GM18520 (cell line): ENCODE measurements around the gene PSMD11.
"Not testable (repeated sequence)": the region's sequence is repeated elsewhere in the genome, so short reads cannot be mapped to it uniquely, and the experiment has no call there.

Source experiments
- ATAC-seq: cut with Tn5 transposase; IDR thresholded peaks from one replicate; pipeline ENCODE4 v1.9.1; 2021; ENCODE audit not compliant: unreplicated experiment

The PSMD11 gene

DNA sequence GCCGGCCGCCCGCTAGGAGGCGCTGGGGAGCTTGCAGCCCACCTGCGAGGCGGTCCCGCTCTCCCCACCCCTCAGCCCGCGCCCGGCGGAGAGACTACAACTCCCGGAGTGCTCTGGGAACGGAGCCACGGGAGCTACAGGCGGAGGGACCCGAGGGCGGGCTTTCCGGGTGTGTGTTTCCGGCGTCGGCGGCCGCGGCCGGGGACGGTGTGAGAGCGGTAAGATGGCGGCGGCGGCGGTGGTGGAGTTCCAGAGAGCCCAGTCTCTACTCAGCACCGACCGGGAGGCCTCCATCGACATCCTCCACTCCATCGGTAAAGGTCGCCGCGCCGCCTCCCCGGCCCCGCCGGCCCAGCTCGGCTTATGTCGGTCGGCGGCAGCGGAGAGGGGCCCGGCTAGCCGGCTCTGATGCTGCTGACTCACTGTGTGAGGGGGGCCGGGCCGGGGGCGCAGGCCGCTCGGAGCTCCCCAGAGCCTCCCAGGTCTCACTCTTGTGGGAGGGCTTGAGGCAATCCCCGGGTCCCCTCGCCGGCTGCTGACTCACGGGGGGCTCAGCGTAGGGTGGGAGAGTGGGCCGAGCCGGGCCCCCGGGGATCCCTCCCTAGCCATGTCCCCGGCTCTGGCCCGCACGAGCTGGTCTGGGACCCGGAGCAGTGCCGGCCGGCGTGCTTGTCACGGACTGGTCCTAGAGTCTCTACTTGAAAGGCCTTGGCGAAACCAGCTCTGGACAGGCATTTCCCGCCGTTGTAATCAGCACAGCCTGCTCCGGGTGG is at the start of gene PSMD11:
PSMD11 (plus strand) TSS at position 210 of the 773 bp plus-strand sequence; CDS start at position 224, 14 bp downstream.
- ATAC-seq, result peak; percentile 83

DNA sequence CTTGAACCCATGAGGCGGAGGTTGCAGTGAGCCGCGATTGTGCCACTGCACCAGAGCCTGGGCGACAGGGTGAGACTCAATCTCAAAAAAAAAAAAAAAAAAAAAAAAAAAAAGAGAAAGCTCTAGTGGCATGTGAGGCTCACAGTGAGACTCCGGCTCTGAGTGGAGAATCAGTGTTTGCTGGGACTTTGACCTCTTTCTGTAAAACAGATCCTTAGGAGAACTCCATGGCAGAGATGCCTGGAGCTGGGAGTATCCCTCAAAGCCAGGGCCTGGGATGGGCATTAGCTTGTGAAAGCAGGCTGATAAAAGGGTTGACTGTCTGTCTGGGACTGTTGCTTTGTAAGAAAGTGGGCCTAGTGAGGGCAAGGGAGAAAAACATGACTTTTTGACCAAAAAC is 48.0 kb upstream of the PSMD11 start:
- no peak for ATAC-seq

DNA sequence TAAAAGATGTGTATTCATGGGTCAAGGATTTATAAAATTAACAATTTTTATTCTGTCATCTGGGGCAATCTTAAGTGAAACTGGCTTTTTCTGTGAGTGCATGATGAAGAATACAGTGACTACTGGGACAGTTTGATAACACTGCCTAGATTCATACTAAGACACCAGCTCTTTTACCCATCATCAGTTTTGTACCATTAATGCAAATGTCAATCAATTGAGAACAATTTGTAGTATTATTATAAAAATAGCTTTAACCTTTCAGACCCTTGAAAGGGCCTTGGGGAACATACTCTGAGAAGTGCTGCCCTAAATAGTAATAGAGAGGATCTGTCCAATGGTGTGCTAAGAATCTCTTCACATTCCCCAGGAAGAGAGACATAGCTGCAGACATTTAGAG is 45.4 kb upstream of the PSMD11 start:
- no peak for ATAC-seq

DNA sequence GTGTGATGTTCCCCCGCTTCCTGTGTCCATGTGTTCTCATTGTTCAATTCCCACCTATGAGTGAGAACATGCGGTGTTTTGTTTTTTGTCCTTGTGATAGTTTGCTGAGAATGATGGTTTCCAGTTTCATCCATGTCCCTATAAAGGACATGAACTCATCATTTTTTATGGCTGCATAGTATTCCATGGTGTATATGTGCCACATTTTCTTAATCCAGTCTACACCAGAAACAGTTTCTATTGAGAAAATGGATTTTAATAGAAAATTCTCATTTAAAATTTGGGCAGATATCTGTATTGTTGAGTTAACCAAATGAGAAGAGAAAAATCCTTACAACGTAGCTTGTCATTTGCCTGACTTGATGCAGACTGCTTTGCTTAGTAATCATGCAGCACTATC is 34.2 kb upstream of the PSMD11 start:
- not testable (repeated sequence) for ATAC-seq

DNA sequence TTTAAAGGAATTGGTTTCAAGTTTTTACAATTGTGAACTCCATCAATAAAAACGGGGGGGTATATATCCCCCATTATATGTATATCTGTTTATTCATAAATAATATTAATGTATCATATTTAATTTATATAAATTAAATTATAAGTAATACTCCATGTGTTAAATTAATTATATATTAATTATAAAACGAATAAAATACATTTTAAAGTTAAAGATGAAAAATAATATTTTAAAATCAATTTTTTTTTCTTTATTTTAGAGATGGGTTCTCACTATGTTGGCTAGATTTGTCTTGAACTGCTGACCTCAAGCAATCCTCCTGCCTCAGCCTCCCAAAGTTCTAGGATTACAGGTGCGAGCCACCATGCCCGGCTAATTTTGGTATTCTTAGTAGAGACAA is 17.4 kb upstream of the PSMD11 start:
- ATAC-seq, result no peak

DNA sequence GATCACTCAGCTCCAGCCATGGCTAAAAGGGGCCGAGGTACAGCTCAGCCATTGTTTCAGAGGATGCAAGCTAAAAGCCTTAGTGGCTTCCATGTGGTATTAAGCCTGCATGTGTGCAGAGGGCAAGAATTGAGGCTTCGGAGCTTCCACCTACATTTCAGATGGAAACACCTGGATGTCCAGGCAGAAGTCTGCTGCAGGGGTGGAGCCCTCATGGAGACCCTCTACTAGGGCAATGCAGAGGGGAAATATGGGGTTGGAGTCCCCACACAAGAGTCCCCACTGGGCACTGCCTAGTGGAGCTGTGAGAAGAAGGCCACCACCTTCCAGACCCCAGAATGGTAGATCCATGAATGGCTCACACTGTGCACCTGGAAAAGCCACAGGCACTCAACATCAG is 14.7 kb upstream of the PSMD11 start:
- ATAC-seq, result no peak

DNA sequence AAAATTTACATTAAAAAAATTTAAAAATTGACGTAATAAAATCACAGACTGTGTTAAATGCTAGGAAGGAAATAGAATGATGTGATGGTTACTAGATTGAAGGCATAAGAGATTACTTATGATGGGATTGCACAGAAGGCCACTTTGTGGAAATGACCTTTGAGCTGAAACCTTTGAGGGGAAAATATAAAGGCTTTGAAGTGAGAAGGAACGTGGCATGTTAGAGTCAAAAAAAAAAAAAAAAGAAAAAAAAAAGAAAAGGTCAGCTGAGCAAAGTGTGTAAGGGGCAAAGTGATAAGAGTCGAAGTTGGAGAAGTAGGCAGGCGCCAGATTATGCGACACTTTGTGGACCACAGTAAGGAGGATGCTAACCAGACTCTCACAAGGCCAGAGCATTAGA is 3.6 kb upstream of the PSMD11 start:
- ATAC-seq, result no peak

DNA sequence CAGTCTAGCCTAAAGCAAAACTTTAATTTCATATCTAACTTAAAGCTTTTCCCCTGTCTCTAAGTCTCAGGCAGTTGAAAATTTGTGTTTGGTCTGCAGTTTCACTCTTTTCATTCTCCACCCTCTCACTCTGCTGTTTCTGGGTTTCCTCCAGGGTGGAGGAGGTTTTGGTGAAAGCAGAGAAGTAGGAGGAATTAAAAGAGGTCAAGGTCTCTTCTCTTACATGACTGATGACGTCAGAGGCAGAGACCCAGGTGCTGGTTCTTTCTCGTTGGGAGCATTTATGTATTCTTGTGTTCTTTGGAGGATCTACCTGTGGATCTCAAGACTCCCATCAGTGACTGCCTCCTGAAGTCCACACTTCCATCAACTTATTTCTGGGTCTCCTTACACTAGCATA is 2.4 kb upstream of the PSMD11 start:
- ATAC-seq, result no peak

DNA sequence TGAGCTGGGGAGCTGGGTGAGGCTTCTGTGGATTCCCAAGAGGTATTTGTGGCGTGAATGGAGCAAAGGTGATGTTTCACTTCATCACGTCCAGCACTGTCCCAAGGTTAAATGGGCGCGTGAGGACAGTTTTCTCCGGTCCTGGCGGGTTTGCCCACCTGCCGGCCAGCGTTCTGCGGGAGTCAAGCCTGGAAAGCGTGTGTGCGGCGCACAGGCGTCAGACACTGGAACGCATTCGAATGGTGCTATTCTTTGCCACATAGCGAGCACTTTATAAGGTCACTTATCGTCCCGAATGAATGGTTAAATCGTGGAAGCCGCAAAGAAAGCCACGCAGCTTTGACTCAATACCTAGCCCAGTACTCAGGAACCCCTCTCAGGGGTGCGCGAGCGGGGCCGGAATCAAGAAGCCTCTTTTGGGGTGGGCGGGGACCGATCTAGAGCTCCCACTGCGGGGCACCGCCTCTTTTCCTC is 446 bp upstream of the PSMD11 start:
- no peak for ATAC-seq

DNA sequence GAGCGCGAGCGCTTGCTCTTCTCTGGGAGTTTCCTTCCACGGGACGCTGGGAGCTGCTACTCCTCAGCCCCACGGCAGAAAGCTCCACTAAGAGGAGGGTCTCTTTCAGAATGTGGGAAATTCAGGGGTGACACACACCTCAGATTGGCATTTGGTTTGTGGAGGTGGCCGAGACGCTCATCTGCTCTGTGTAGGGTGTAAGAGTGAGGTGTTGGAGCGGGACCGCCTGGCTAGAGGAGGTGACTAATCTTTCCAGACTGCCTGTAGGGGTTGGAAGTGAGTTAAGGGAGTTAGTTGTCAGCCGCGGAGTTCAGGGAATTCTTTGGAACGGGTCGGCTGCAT is 735 bp downstream of the PSMD11 start:
- no peak for ATAC-seq

DNA sequence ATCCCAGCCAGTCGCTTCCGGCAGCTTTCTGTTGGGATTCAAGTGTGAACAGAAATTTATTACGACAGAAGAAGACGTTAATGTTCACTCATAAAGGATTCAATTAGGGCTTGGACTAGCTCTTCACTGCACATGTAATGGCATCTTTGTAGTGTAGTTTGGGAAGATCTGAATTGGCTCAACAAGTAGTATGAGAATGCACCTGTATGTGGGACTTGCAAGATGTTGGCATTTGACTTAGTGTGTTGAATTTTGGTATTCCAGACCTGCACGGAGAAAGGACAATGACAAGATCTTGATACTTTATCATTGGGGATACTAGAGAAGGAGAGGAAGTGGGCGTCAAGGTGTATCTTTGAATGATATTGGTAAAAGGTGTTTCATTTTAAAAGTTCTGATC is 1.2 kb downstream of the PSMD11 start:
- ATAC-seq, result no peak

DNA sequence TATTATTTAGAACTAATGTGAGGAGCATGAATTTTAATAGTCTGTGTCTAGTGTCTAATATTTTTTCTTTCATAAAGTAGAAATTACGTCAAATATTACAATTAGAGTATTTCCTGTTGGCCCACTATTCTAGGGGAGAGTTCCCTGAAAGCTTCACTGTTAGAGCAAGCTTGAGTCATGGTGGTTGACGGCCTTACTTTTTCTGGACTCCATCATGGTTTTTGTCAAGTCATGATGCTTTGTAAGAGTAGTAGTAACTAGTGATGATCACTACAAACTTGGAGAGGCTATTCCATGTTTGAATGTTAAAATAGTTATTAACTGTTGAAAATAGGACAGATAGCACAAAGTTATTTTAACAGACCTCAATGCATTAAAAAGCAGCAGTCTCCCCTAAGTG is 1.7 kb downstream of the PSMD11 start:
- ATAC-seq, result no peak

DNA sequence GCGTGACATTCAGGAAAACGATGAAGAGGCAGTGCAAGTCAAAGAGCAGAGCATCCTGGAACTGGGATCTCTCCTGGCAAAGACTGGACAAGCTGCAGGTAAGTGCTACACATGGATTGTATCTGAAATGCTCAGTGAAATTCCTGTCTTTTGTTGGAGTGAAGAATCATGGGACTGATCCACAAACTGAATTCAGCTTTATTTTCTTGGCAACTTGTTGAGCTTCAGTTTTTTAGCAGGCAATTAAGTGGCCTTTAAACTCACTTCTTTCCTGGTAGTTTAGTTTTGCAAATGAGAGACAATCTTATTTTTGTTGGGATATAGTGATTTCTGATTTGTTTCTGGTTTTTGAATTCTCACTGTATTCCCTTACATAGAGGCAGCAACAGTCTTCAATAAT is 2.6 kb downstream of the PSMD11 start:
- no peak for ATAC-seq

DNA sequence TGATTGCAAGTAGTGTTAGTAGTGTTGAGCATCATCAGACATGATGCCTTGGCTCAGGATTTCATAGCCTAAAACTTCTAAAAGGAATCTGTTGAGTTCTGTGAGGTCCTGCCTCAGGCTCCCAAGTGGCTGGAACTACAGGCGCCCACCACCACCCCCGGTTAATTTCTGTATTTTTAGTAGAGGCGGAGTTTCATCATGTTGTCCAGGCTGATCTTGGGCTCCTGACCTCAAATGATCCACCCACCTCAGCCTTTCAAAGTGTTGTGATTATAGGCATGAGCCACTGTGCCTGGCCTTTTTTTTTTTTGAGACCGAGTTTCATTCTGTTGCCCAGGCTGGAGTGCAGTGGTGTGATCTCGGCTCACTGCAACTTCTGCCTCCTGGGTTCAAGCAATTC is 5.7 kb downstream of the PSMD11 start:
- no peak for ATAC-seq

DNA sequence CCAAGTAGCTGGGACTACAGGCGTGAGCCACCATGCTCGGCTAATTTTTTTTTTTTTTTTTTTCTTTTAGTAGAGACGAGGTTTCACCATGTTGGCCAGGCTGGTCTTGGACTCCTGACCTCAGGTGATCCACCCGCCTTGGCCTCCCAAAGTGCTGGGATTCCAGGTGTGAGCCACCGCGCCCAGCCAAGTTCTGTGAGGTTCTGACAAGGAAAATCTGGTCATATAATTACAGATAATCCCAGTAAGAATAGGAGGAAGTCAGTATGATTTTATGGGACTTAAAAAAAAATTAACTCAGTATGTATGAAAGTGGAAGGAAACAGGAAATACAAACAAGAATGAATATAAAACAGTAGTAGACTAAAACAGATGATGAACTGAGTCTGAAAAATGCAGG is 6.1 kb downstream of the PSMD11 start:
- ATAC-seq, result not testable (repeated sequence)

DNA sequence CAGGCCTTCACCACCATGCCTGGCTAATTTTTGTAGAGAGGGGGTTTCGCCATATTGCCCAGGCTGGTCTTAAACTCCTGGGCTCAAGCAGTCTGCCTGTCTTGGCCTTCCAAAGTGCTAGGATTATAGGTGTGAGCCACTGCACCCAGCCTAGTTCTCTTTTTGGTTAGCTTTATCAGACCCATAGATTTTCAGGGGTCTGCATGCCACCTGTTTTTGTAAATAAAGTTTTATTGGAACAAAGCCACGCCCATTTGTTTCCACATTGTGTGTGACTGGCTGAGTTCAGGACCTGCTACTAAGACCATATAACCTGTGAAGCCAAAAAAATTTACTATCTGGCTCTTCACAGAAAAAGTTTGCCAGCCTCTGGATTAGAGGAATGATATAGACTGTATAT is 7.6 kb downstream of the PSMD11 start:
- ATAC-seq, result no peak

DNA sequence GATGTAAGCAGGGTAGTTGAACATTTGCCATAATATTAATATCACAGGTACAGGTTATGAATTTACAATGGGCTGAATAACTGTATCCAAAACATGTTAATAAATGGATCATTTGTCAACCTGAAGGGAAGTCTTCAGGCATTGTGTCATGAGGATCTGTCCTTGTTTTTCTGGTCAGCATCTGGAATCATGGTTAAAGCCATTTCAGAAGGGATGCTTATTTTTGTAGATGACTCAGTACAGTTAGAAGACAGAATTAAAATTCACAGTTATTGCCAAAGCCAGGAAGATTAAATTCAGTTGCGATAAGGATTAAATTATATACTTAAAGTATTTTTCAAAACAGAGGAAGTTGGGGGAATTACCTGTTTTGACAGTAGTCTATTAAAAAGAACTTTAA is 8.0 kb downstream of the PSMD11 start:
- no peak for ATAC-seq

DNA sequence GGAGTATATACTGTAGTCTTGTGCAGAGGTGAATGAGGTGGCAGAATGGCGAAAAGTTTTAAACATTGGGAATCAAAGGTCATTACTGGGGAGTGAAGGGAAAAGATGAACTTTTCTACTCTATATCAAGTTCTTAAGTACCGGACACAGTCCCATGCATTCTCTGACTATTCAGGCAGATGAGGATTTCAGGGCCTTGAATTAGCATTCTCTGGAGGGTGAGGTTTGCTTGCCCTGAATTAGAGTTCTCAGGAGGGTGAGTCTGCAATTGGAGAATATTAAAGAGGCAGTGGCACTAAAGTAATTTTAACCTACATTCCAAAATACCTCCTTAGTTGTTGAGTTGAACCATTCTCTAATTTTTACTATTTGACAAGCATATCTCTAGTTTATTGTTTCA is 9.1 kb downstream of the PSMD11 start:
- ATAC-seq, result no peak

DNA sequence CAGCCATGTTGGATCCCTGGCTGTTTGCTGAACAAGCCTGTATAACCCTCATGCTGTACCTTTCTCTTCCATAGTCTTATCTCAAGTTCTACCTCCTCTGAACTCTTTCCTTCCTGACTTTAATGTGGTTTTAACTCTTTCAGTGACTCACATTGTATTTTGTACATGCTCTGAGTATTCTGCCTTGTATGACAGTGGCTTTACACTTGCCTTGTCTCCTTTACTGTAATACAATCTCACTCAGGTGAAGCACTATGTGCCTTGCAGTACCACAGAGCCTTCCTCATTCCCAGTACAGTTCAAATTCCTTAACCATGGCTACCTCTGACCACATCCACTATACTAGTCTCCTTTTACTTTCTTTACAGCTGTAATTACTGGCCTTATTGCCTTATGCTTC is 14.1 kb downstream of the PSMD11 start:
- no peak for ATAC-seq

DNA sequence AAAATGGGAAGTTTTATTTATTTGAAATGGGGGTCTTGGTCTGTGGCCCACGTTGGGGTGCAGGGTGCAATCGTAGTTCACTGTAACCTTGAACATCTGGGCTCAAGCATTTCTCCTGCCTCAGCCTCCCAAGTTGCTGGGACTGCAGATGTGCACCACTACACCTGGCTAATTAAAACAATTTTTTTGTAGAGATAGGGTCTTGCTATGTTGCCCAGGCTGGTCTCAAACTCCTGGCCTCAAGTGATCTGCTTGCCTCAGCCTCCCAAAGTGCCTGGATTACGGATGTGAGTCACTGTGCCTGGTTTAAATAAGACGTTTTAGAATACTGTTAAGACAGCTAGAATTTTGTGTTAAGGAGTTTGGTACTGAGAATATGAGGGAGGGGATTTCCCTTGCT is 15.7 kb downstream of the PSMD11 start:
- no peak for ATAC-seq

DNA sequence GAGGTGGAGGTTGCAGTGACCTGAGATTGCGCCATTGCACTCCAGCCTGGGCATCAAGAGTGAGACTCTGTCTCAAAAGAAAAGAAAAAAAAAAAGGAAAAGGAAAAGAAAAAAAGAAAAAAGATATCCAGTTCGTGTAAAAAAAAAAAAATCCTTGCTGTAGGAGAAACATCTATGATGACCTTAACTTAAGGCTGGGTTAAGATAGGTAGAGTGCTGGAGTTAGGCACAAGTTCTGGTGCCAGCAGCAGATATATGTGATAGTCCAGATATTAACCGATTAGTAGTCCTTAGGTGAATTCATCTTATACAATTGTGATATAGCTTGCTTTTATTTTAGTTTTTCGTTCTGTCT is 17.2 kb downstream of the PSMD11 start:
- no peak for ATAC-seq

DNA sequence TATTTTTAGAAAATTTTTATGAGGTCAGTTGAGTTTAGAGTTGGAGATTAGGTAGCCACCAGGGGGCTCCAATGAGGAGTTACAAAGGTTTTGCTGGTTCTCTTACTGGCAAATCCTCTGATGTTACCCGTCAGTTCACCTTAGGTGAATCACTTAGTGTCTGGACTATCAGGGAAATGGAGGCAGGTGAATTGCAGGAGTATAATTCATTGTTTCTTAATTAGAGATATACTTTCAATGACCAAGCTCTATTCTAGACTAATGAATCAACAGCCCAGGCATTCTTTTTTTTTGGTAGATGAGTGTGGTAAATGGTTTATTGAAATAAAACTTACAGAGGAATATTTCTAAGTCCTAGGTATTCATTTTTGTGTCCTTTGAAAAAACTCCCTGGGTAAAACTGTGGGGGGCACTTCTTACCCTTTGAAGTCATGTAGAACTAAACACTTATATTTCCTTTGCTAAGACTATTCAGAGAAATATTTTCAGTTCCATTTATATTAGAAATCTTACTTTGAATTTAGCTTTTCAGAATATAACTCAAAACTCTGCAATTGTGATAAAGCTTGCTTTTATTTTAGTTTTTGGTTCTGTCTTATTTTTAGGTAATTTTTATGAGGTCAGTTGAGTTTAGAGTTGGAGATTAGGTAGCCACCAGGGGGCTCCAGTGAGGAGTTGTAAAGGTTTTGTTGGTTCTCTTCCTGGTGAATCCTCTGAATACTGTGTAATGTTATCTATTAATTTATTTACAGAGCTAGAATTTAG is 17.7 kb downstream of the PSMD11 start:
- no peak for ATAC-seq

DNA sequence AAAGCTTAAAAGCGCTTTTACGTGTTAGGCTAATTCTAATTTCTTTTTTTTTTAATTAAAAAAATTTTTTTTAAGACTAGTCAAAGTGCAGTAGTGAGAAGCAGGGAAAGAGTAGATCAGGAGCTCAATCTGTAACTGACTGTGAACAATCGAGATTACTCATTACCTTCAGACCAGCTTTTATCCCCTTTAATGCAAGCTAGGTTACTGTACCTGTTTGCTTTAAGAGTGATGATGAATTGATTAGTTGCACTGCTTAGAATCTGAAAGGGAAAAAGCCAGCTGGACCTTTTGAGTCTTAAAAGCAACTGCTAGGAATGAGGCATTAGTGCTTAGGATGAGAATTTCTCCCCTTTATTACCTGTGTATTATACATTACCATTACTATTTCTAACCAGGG is 19.0 kb downstream of the PSMD11 start:
- ATAC-seq, result no peak
